Activated naive CD4-positive, alpha-beta T cell treated with anti-CD3 and anti-CD28 coated beads, Interleukin-2, amount 50 U/mL, for 24 hours (primary cell): ENCODE measurements around the gene WDR47.
A peak's percentile ranks its signal among the peaks of the same experiment; 100 is the strongest.
"Not testable (repeated sequence)": the region's sequence is repeated elsewhere in the genome, so short reads cannot be mapped to it uniquely, and the experiment has no call there.

ENCODE experiments used
- H3K27ac Mint-ChIP-seq: one replicate; pipeline ENCODE4 v1.8.0; 2021; ENCODE audit warnings: mild to moderate bottlenecking, mixed read lengths
- H3K27me3 Mint-ChIP-seq: one replicate; pipeline ENCODE4 v1.8.0; 2021; ENCODE audit warnings: mixed read lengths
- H3K36me3 Mint-ChIP-seq: one replicate; pipeline ENCODE4 v1.8.0; 2021; ENCODE audit warnings: mixed read lengths
- H3K4me1 Mint-ChIP-seq: one replicate; pipeline ENCODE4 v1.8.0; 2021; ENCODE audit warnings: mixed read lengths
- H3K4me3 Mint-ChIP-seq: one replicate; pipeline ENCODE4 v1.8.0; 2021; ENCODE audit warnings: mild to moderate bottlenecking, mixed read lengths
- H3K9me3 Mint-ChIP-seq: one replicate; pipeline ENCODE4 v1.8.0; 2021; ENCODE audit warnings: mixed read lengths

WDR47 gene

DNA sequence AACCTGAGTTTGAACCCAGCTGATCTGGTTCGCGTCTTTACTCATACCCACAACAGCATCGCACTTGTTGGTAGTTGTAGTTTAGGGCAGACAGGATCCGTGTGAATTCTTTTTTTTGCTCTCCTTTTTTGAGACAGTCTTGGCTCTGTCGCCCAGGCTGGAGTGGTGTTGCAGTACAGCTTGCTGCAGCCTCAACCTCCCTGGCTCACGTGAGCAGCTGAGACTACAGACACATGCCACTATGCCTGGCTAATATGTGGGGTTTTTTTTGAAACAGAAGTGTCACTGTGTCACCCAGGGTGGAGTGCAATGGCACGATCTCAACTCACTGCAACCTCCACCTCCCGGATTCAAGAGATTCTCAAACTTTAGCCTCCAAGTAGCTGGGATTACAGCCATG lies 26.0 kb upstream of the WDR47 start:
- Mint-ChIP-seq H3K27me3 (no peaks in the 10 kb centered on the region), H3K4me1 (peaks cover 7% of the 10 kb centered on the region), H3K4me3 (no peak overlapping the region), H3K9me3 (no peaks in the 10 kb centered on the region), H3K36me3 (peaks cover 11% of the 10 kb centered on the region), H3K27ac (no peak overlapping the region)

DNA sequence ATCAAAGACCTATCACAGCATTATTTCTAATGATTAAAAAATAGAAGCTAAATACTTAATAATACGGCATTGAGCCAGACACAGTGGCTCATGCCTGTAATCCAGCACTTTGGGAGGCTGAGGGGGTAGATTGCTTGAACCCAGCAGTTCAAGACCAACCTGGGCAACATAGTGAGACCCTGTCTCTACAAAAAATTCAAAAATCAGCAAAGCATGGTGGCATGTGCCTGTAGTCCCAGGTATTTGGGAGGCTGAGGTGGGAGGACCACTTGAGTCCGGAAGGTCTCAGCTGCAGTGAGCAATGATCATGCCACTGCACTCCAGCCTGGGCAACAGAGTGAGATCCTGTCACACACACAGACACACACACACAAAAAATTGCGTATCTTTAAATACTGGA lies 23.2 kb upstream of the WDR47 start:
- Mint-ChIP-seq H3K4me1 (no peaks in the 10 kb centered on the region), H3K9me3 (no peaks in the 10 kb centered on the region), H3K36me3 (peaks cover 7% of the 10 kb centered on the region), H3K4me3 (no peak overlapping the region), H3K27me3 (no peaks in the 10 kb centered on the region), H3K27ac (no peak overlapping the region)

DNA sequence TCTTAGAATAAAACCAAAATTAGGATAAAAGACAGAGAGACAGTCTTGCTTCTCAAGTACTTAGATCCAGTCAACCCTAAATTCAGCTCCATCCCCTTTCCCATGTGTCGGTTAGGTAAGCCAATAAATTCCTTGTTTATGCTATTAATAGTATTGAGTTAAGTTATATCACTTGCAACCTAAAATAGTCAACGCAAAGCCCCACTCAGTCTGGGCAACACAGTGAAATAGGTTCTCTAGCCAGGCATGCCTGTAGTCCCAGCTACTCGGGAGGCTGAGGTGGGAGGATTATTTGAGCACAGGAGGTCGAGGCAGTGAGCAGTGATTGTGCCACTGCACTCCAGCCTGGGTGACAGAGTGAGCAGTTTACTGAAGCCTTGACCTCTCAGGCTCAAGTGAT lies 19.3 kb upstream of the WDR47 start:
- Mint-ChIP-seq H3K9me3 (no peaks in the 10 kb centered on the region), H3K36me3 (peaks cover 5% of the 10 kb centered on the region), H3K4me1 (no peaks in the 10 kb centered on the region), H3K4me3 (no peak overlapping the region), H3K27me3 (no peaks in the 10 kb centered on the region), H3K27ac (no peak overlapping the region)

DNA sequence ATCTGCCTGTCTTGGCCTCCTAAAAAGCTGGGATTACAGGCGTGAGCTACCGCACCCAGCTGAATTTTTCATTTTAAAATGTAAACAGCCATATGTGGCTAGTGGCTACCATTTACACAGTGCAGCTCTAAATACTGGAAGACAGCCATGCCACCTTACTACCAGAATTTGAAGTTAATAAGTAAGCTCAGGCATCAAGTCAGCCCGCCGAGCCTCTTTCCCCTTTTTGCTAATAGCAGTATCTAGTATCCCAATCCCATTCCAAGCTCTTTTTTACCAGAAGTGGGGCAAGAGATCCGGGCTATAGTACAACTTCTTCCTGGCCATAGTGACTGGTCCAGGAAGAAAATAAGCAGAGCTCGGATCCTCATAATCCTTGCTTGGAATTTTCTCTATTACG lies 18.8 kb upstream of the WDR47 start:
- Mint-ChIP-seq H3K4me1 (no peaks in the 10 kb centered on the region), H3K27me3 (no peaks in the 10 kb centered on the region), H3K36me3 (peaks cover 5% of the 10 kb centered on the region), H3K27ac (no peak overlapping the region), H3K4me3 (no peak overlapping the region), H3K9me3 (no peaks in the 10 kb centered on the region)

GRCh38 chr1:109059026-109059425 lies 17.1 kb upstream of the WDR47 start:
- H3K9me3 Mint-ChIP-seq = no peaks in the 10 kb centered on the region
- no peak overlapping the region for H3K4me3 Mint-ChIP-seq
- no peaks in the 10 kb centered on the region for H3K4me1 Mint-ChIP-seq
- no peaks in the 10 kb centered on the region for H3K36me3 Mint-ChIP-seq
- H3K27me3 Mint-ChIP-seq = no peaks in the 10 kb centered on the region
- no peak overlapping the region for H3K27ac Mint-ChIP-seq

GRCh38 chr1:109056064-109056463 lies 14.2 kb upstream of the WDR47 start:
- no peak overlapping the region for H3K4me3 Mint-ChIP-seq
- H3K27me3 Mint-ChIP-seq = no peaks in the 10 kb centered on the region
- no peaks in the 10 kb centered on the region for H3K9me3 Mint-ChIP-seq
- H3K4me1 Mint-ChIP-seq = no peaks in the 10 kb centered on the region
- no peaks in the 10 kb centered on the region for H3K36me3 Mint-ChIP-seq
- no peak overlapping the region for H3K27ac Mint-ChIP-seq

DNA sequence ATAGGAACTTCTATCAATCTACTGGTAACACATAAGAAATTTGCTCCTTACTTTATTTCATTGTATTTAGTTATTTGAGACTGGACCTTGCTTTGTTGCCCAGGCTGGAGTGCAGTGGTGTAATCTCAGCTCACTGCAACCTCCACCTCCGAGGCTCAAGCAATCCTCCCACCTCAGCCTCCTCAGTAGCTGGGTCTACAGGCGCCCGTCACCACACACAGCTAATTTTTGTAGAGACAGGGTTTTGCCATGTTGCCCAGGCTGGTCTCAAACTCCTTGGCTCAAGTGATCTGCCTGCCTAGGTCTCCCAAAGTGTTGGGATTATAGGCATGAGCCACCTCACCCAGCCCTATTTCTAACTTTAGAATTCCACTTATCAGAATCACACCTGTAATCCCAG lies 10.2 kb upstream of the WDR47 start:
- not testable (repeated sequence) for H3K4me1 Mint-ChIP-seq, H3K27ac Mint-ChIP-seq, H3K27me3 Mint-ChIP-seq, H3K4me3 Mint-ChIP-seq, H3K36me3 Mint-ChIP-seq, H3K9me3 Mint-ChIP-seq

GRCh38 chr1:109050228-109050995 lies 8.5 kb upstream of the WDR47 start:
- Mint-ChIP-seq H3K36me3 (no peaks in the 10 kb centered on the region), H3K27me3 (no peaks in the 10 kb centered on the region), H3K27ac (no peak overlapping the region), H3K4me3 (no peak overlapping the region), H3K4me1 (no peaks in the 10 kb centered on the region), H3K9me3 (no peaks in the 10 kb centered on the region)

DNA sequence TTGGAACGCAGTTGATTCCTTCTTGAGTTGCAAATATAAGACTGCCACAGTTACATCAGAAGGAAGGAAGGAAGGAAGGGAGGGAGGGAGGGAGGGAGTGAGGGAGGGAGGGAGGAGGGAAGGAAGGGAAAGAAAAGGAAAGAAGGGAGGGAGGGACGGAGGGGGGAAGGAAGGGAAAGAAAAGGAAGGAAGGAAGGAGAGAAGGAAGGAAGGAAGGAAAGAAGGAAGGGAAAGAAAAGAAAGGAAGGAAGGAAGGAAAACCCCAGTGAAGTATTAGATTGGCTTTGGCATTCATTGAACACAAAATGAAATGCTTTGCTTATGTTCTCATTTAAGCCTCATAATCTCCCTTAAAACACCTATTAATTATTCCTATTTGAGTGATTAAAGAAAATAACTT lies 6.4 kb upstream of the WDR47 start:
- Mint-ChIP-seq H3K4me3 (no peak overlapping the region), H3K4me1 (no peaks in the 10 kb centered on the region), H3K27me3 (no peaks in the 10 kb centered on the region), H3K9me3 (no peaks in the 10 kb centered on the region), H3K27ac (no peak overlapping the region), H3K36me3 (no peaks in the 10 kb centered on the region)

- no peak overlapping the region for H3K4me3 Mint-ChIP-seq
- H3K9me3 Mint-ChIP-seq = no peaks in the 10 kb centered on the region
- no peaks in the 10 kb centered on the region for H3K36me3 Mint-ChIP-seq
- peaks cover 4% of the 10 kb centered on the region for H3K4me1 Mint-ChIP-seq
- no peak overlapping the region for H3K27ac Mint-ChIP-seq
- no peaks in the 10 kb centered on the region for H3K27me3 Mint-ChIP-seq
Measured at GRCh38 chr1:109047339-109047738, 5.4 kb upstream of the WDR47 start.

GRCh38 chr1:109046671-109047070 lies 4.8 kb upstream of the WDR47 start:
- peaks cover 4% of the 10 kb centered on the region for H3K4me1 Mint-ChIP-seq
- H3K9me3 Mint-ChIP-seq = no peaks in the 10 kb centered on the region
- H3K36me3 Mint-ChIP-seq = no peaks in the 10 kb centered on the region
- H3K4me3 Mint-ChIP-seq = no peak overlapping the region
- H3K27me3 Mint-ChIP-seq = no peaks in the 10 kb centered on the region
- no peak overlapping the region for H3K27ac Mint-ChIP-seq

DNA sequence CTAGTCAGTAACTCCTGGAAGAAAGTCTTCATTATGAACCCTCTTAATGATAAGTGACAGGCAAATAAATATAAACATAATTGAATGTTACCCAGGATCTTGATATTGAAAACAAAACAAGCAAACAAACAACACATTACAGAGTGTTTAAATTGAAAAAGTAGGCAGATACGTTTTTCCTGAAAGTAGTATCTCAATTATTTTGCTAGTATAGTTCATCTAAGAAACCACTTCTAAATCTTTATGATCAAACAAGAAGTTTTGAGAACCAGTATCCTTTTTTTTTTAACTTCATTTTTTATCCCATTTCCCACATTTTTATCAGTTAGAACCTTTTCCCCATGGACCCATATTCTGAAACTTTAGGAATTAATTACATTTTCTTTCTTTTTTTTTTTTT lies 3.7 kb upstream of the WDR47 start:
- H3K27me3 Mint-ChIP-seq = no peaks in the 10 kb centered on the region
- H3K27ac Mint-ChIP-seq = no peak overlapping the region
- H3K36me3 Mint-ChIP-seq = no peaks in the 10 kb centered on the region
- peaks cover 6% of the 10 kb centered on the region for H3K4me1 Mint-ChIP-seq
- H3K9me3 Mint-ChIP-seq = no peaks in the 10 kb centered on the region
- H3K4me3 Mint-ChIP-seq = no peak overlapping the region

- H3K4me1 Mint-ChIP-seq = peaks cover 13% of the 10 kb centered on the region
- peaks cover 2% of the 10 kb centered on the region for H3K36me3 Mint-ChIP-seq
- no peaks in the 10 kb centered on the region for H3K9me3 Mint-ChIP-seq
- H3K4me3 Mint-ChIP-seq = peak overlapping the region; percentile 92
- no peaks in the 10 kb centered on the region for H3K27me3 Mint-ChIP-seq
- H3K27ac Mint-ChIP-seq = peak overlapping the region; percentile 8
Measured at GRCh38 chr1:109040989-109041620, 797 bp downstream of the WDR47 start.

DNA sequence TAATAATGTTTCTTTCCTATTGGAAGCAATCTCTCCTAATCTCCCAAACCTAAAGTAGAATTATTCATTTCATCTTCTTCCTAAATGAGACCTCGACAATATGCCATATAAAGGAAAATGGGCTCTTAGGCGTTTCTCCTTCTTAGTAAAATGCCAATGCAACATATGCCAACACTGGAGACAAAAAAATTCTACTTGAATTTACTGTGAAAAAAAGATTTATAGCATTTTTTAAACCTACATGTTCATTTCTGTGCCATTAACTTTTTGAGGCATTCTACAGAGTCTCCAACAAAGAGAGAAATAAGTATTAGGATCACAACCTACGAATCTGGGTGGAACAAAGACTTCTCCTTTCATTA lies 1.3 kb downstream of the WDR47 start:
- Mint-ChIP-seq H3K4me1 (peaks cover 13% of the 10 kb centered on the region), H3K9me3 (no peaks in the 10 kb centered on the region), H3K27ac (peak overlapping the region; percentile 8), H3K4me3 (peak overlapping the region; percentile 92), H3K27me3 (no peaks in the 10 kb centered on the region), H3K36me3 (peaks cover 3% of the 10 kb centered on the region)

- no peak overlapping the region for H3K4me3 Mint-ChIP-seq
- H3K36me3 Mint-ChIP-seq = peaks cover 3% of the 10 kb centered on the region
- no peak overlapping the region for H3K27ac Mint-ChIP-seq
- H3K4me1 Mint-ChIP-seq = no peaks in the 10 kb centered on the region
- no peaks in the 10 kb centered on the region for H3K9me3 Mint-ChIP-seq
- H3K27me3 Mint-ChIP-seq = no peaks in the 10 kb centered on the region
Measured at GRCh38 chr1:109034382-109034781, 7.5 kb downstream of the WDR47 start.

DNA sequence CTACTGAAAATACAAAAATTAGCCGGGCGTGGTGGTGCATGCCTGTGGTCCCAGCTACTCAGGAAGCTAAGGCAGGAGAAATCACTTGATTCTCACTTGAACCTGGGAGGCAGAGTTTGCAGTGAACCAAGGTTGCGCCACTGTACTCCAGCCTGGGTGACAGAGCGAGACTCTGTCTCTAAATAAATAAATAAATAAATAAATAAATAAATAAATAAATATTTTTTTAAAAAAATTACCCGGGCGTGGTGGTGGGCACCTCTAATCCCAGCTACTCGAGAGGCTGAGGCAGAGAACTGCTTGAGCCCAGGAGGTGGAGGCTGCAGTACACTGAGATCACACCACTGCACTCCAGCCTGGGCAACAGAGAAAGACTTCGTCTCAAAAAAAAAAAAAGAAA lies 12.4 kb downstream of the WDR47 start:
- H3K27ac Mint-ChIP-seq, H3K36me3 Mint-ChIP-seq, H3K4me3 Mint-ChIP-seq, H3K27me3 Mint-ChIP-seq, H3K4me1 Mint-ChIP-seq, H3K9me3 Mint-ChIP-seq: not testable (repeated sequence)

- no peaks in the 10 kb centered on the region for H3K27me3 Mint-ChIP-seq
- no peaks in the 10 kb centered on the region for H3K36me3 Mint-ChIP-seq
- H3K4me1 Mint-ChIP-seq = no peaks in the 10 kb centered on the region
- H3K27ac Mint-ChIP-seq = no peak overlapping the region
- no peaks in the 10 kb centered on the region for H3K9me3 Mint-ChIP-seq
- no peak overlapping the region for H3K4me3 Mint-ChIP-seq
Measured at GRCh38 chr1:109027841-109028240, 14.1 kb downstream of the WDR47 start.
